NCI-H2196 (cell line): ENCODE data around the gene IGLL1.

ENCODE experiments used
- DNase-seq: peaks from one replicate; lab custom pipeline; 2025; ENCODE audit not compliant: unreplicated experiment; lab: John Stamatoyannopoulos, UW

Gene IGLL1

DNA sequence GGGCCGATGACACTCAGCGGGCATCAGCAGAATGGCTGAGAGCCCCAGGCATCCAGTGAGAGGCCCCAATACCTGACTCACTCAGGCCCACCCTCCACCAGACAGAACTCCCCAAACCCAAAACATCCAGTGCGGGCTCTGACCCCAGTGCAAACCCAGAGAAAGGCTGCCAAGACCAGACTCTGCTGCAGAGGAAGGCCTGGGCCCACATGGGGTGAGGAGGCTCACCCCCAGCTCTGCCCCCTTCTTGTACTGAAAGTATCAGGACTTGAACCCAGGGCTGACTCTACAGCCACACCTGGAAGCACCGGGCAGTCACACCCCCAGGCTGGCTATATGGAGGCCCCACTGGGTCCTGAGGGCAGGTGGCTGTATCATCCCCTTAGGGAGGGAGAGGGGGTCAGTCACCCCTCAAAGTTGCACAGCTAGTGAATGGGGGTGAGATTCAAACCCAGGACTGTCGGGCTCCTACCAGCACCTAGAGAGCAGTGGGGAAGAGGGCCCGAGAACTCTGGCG is 49.3 kb downstream of the IGLL1 start:
- no peak for DNase-seq

- DNase-seq, result no peak
Measured at GRCh38 chr22:23530106-23530505, 50.0 kb downstream of the IGLL1 start.

GRCh38 chr22:23529166-23530103 is 50.7 kb downstream of the IGLL1 start:
- DNase-seq, result no peak

- no peak for DNase-seq
Measured at GRCh38 chr22:23527971-23528740, 51.9 kb downstream of the IGLL1 start.

DNA sequence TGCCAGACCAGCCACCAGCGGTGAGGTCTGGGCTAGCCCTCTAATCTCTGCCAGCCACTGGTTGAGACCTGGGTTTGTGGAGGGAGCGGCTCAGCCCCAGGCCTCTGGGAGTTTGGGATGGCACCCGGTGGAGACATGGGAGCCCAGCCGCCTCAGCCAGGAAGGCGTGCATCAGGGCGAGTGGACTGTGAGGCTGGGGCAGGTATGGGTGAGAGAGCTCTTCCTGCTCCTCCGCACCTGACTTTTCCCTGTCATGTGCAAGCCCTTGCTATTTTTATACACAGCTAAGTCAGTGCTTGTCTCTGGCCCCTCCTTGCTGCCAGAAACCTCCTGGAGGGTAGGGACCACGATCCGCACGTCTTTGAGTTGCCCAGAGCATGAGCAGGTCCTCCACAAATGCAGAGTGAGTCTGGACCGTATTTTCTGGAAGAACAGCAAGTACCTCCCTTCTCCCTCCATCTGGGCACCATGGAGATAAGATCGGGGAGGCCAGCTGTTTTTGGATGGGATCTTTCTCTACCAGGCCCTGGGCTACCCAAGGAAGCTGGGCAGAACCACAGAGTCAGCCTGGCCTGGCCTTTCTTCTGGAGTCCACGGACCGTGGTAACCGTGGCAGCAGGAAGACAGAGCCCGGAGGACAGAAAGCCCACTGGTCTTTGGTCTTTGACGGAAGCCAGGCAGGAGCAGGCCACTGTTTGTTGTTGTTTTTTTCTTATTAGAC is 53.3 kb downstream of the IGLL1 start:
- DNase-seq, result no peak

DNA sequence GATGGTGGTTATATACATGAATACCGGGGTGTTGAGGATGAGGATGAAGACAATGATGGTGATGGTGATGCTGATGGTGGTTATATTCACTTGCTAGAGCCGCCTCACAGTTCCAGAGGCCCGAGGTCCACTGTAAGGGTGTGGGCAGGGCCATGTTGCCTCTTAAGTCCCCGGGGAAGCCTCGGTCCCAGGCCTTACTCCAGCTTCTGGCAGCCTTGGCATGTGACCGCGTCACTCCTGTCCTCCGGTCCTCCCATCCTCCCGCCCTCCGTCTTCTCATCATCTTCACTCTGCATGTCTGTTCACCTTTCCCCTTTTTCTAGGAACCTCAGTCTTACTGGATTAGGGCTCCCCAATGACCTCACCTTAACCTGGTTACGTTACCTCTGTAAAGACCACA is 54.6 kb downstream of the IGLL1 start:
- no peak for DNase-seq

DNA sequence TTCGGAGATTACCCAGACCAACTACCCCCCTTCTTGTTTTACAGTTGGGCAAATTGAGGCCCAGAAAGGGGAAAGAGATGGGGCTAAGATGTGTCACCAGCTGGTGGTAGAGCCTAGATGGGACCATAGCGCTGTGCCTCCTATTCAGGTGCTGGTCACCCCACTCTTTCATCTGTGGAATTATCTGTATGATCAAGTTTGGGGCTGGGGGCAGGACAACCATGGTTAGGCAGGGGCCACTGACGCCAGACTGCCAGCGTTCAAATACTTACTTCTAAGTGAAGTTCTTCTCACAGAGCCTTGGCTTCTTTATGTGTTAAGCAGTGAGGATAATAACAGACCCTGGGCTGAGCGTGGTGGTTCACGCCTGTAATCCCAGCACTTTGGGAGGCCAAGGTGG is 55.9 kb downstream of the IGLL1 start:
- DNase-seq, result no peak

GRCh38 chr22:23523713-23524112 is 56.4 kb downstream of the IGLL1 start:
- DNase-seq, result no peak
